ENCODE measurements around the gene FGF10.

Gene FGF10

GRCh38 chr5:44356231-44356630 lies 33.0 kb downstream of the FGF10 start:
- no peak for DNase-seq (ENCODE audit: low read depth)

DNA sequence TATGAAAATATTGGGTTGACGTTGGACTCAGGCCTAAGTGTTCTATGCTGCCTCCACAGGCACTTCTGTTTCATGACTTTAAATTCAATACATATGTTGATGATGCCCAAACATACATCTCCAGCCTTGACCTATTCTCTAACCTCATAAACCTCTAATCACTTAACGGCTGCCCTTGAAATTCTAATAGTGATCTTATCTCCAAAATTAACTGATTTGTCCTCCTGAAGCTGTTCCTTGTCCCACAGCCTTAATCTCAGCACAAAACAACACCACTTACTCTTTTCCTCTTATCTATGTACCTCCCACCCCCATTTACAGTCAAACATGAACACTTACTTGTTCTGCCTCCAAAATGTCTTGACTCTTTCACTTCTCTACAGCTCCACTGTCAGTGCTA lies 43.3 kb downstream of the FGF10 start:
- DNase-seq (ENCODE audit: low read depth): no peak

DNA sequence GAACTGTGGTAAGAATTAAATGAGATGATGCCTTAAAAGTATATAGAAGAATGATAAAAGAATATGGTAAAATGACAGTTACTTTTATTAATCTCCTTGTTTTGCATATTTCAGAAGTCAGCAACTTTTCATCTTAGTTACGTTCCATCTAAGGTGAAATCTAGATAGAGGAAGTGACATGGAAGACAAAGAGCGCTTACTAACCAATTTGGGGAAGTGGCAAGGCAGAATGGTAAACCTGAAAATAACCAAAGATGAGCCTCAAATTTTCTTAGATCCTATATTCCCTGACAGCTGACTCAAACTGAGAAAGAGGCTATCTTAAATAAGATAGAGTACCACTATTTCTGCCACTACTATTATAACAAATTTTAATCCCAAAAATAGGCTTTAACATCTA lies 52.5 kb downstream of the FGF10 start:
- DNase-seq (ENCODE audit: low read depth): no peak

DNA sequence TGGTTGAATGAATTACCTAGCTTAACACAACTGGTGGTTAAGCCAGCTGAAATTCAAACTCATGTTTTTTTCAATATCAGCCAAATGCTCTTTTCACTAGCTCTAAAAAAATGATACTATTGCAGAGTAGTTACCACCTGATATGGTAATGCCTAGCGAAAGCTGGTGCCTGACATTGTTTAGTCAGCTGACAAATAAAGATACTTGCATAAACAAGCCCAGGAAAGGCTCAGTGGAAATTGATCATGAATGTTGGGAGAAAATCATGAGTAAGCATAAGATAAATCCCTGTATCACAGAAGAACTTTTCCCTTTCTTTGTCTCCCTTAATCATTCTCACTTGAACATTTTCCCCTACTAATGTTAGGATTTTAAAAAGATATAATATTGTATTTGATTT lies 54.6 kb downstream of the FGF10 start:
- DNase-seq (ENCODE audit: low read depth): no peak

- DNase-seq (ENCODE audit: low read depth): no peak
These were observed 56.8 kb downstream of the FGF10 start for GRCh38 chr5:44332285-44332971.

DNA sequence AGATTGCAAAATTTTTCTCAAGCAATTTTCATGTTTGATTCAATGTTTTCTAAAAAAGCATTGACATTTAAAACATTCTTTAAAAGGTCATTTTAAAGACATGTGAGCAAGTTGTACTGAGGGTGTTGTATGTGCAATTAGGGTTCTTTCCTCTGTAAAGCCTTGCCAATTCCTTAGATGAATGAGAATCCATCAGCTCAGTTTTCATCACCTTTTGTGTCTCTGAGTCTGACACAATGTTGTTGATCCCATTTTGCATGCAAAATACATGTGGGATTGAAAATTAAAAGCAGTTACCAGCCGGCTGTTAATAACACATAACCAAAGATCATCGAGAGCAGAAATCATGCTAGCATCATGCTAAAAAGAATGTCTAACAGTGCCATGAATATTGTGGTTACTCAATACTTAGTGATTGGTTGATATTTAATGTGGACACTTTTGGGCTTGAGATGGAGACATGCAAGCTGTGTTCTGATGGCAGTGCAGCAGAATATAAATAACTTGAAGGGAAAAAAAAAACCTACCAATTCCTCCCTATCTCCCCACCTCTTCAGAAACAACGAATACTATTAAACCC lies 57.7 kb downstream of the FGF10 start:
- no peak for DNase-seq (ENCODE audit: low read depth)

- no peak for DNase-seq (ENCODE audit: low read depth)
These were observed 59.5 kb downstream of the FGF10 start for GRCh38 chr5:44329716-44330115.

GRCh38 chr5:44321144-44321725 lies 68.0 kb downstream of the FGF10 start:
- no peak for DNase-seq (ENCODE audit: low read depth)

DNA sequence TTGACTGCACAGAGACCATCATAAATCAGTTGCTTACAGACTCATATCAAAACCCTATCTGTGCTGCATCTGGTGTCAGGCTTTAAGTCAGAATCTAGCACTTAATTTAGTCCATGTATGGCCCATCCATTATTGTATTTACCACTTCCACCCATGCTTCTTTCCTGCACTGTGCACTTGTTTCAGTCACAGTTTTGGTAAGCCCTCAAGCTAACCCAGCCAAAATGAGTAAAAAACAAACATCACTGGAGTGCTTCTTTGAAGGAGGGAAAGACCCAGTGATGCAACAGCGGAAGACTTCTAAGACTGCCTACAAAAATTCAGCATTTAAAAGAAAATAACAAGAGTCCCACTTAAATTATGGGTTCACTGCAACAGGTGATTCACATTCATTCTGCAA lies 69.0 kb downstream of the FGF10 start:
- no peak for DNase-seq (ENCODE audit: low read depth)

- no peak for DNase-seq (ENCODE audit: low read depth)
These were observed 70.3 kb downstream of the FGF10 start for GRCh38 chr5:44318883-44319282.

DNA sequence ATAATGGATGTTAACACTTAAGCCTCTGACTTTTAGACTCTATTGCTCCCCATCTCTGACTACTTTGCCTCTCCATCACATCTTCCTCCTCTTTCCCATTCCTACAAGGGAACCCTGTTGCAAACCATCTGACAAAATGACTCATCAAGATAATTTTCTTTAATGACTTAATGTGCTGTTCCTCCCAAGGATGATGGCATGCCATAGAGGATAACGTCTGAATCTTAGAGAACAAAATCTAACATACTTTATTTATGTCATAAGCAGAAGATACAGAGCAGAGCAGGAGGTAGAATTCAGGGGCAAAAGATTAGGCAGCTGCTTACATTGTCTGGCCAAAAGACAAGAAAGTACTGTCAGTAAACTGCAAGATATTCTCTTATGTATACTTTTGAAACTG lies 76.8 kb downstream of the FGF10 start:
- no peak for DNase-seq (ENCODE audit: low read depth)

GRCh38 chr5:44300551-44300950 lies 88.7 kb downstream of the FGF10 start:
- DNase-seq (ENCODE audit: low read depth): no peak

GRCh38 chr5:44299394-44299793 lies 89.8 kb downstream of the FGF10 start:
- DNase-seq (ENCODE audit: low read depth): no peak

- no peak for DNase-seq (ENCODE audit: low read depth)
These were observed 94.7 kb downstream of the FGF10 start for GRCh38 chr5:44294516-44294915.

GRCh38 chr5:44292736-44293135 lies 96.5 kb downstream of the FGF10 start:
- DNase-seq (ENCODE audit: low read depth): no peak

- no peak for DNase-seq (ENCODE audit: low read depth)
These were observed 110.8 kb downstream of the FGF10 start for GRCh38 chr5:44278469-44278868.

DNA sequence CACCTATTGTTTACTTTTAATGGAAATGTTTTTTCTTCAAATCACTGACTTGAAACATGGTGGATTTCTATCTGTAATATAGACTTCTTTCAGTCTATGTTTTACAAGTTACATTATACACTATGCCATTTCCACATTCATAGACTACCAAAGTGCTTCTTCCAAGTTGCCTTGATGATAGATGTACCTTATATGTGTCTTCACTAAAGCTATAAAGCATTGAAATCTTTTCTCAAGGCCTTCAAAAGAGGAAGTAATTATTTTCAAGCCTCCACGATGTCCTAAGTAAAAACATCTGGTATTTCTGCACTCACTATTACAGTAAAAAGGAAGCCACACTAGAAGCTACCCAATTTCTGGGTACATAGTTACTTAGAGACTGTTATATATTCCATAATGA lies 113.3 kb downstream of the FGF10 start:
- DNase-seq (ENCODE audit: low read depth): no peak

GRCh38 chr5:44275329-44275728 lies 113.9 kb downstream of the FGF10 start:
- DNase-seq (ENCODE audit: low read depth): no peak

DNA sequence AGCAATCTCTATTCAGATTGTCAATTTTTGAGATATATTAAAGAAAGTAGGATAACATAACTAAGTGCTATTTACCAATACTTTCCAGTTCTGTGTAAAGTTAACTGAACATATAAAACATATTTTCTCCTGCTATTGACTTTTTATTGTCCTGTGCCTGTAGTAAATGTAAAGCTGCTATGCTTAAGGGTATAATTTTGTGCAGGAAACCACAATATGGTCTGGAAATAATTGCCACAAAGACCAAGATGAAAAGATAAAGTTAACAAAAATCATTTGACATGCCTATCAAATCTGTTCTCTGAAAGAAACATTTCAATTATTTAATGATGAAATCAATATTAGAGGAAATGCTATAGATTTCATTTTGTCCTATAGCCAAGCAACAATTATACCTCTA lies 121.3 kb downstream of the FGF10 start:
- no peak for DNase-seq (ENCODE audit: low read depth)

DNA sequence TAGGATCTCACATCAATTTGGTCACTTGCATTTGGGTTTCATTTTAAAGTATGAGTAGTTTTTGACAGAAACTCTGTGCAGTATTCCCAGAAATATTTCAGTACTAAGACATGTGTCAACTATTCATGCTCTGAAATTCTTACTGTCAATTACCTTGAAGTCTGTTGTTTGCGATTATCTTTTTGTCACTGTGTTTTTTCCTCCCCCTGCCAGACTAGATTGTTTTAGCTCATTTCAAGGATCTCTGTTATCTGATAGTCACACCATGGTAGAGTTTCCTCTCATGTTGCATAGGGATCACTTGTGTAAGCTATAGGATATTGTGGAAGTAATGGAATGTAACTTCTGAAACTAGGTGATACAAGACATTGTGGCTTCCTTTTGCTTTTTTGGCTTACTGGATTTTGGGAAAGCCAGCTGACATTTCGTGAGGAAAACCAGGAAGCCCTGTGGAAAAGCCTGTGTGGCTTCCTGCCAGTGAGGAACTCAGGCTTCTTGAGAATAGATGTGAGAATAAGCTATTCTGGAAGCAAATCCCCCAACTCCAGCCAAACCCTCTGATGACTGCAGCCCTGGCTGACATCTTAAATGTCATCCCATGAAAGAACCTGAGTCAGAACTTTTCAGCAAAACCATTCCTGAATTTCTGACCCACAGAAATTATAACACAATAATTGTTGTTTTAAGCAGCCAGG lies 122.2 kb downstream of the FGF10 start:
- no peak for DNase-seq (ENCODE audit: low read depth)

DNA sequence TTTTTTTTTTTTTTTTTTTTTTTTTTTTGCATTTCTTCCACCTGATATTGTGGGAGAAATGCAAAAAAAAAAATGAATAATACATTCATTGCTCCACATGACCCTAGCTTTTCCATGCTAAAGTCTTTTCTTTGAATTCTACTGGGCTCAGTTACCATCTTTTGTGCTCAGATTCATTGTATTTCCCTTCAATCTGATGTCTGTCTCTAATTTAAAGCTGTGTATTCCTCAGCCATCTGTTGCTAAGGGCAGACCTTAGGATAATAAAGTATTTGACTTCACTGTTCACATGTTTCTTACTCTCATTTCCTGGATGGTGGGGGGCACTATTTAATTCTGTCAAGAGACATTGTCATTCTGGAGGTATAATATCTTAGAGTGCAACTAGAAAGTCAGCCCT lies 123.5 kb downstream of the FGF10 start:
- no peak for DNase-seq (ENCODE audit: low read depth)

GRCh38 chr5:44260793-44261192 lies 128.4 kb downstream of the FGF10 start:
- DNase-seq (ENCODE audit: low read depth): no peak

GRCh38 chr5:44257653-44258365 lies 131.4 kb downstream of the FGF10 start:
- no peak for DNase-seq (ENCODE audit: low read depth)
